ENCODE results near the gene NELL1.

NELL1 gene

GRCh38 chr11:21374376-21374775 is 705.0 kb downstream of the NELL1 start:
- DNase-seq, result no peak

DNA sequence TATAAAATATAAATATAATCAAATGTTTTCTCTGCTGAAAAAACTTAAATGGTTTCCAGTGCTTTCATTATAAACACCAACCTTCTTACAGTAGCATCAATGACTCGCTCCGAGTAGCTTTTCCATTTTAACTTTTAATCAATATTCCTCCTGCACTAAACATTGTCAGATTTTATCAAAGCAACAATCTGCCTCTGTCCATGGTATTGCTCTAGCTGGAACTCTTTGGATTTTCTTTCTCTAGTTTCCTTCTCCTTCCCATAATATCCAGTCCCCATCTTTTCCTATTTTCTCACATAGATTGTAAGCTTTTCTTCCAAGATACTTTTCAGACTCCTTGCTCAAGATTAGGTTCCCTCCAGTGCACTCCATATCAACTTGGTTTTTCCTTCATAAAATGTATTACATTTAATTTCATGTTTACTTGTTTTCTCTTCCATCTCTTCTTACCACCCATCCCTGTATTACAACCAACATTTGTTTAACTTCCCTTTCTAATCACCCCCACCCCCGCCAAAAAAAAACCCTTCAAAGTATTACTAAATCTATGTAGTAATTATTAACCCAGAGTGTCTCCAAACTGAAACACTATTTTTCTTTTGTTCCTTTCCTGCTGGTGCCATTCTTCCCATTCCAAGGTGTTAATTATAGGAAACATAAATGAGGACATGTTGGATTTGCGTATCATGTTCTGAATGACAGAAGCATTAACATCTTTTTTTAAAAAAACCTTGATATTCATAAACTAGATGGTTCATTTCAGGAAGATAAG is 716.5 kb downstream of the NELL1 start:
- no peak for DNase-seq

- DNase-seq, result no peak
These were observed 721.0 kb downstream of the NELL1 start for GRCh38 chr11:21390430-21390829.

- DNase-seq, result no peak
These were observed 727.1 kb downstream of the NELL1 start for GRCh38 chr11:21396342-21397008.

DNA sequence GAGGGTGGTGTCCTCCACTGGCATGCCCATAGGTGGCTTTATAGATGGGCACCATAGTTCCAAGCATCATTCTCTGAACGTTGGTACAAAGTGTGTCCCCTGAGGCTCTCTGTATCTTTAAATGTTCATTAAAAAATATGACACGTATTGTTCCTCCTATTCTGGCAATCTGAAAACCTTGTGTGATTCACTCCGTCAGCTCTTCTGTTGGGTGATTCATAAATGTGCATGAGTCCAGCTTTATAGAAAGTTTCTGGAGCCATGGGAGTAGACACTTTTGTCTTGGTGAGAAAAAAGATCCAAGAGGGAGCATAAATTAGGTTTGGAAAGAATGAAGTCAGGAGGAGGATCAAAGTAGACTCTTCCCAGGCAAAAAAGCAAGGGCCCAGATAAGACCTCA is 728.8 kb downstream of the NELL1 start:
- DNase-seq, result no peak

DNA sequence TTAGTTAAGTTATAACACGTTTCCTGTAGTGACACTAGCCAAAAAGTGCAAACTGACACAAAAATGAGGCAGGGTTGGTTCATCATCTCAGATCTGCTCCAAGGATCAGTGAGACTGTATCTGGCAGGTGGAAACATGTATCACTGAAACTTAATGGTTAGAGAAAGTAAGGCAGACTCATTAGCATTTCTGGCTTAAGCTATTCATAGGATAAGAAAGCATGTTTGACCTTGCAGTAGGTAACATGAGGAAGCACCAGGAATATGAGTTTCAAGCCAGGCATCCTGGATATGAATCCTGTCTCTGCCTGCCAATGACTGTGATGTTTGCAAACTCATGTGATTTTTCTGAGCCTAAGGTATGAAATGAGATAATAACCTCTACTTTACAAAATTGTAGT is 732.1 kb downstream of the NELL1 start:
- DNase-seq, result no peak

DNA sequence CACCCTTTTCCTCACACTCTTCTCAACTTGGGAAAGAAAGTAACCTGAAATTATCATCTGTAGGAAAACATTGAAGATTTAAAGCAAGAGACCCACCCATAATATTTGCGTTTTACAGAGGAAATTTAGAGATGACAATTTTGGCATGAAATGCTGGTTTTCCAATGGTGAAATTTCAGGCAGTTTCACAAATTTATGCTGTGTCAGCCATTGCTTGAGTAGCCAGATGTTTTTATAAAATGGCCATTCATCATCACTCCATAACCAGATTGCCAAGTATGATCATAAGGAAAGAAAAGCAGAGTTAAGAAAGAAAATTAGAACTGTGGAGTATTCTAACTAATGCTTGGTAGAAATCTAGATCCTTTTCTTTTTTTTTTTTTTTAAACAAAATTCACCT is 732.9 kb downstream of the NELL1 start:
- DNase-seq, result no peak

GRCh38 chr11:21403069-21403468 is 733.7 kb downstream of the NELL1 start:
- no peak for DNase-seq

DNA sequence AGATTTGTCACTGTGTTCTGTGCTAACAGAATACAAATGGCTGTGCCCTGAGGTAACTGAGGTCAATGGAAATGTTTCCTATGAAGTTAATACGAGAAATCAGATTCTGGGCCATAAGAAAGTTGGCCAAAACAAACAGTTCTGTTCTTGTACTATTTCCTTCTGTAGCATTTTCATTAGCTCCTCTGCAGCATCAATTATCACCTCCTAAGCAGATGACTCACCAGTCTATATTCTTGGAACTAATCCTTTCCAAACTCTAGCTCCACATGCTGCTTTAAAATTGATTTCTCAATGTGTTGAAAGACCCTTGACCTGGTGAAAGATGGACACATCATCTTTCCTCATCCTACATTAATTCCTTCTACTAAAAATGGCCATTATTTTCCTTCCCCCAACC is 736.0 kb downstream of the NELL1 start:
- DNase-seq, result no peak

DNA sequence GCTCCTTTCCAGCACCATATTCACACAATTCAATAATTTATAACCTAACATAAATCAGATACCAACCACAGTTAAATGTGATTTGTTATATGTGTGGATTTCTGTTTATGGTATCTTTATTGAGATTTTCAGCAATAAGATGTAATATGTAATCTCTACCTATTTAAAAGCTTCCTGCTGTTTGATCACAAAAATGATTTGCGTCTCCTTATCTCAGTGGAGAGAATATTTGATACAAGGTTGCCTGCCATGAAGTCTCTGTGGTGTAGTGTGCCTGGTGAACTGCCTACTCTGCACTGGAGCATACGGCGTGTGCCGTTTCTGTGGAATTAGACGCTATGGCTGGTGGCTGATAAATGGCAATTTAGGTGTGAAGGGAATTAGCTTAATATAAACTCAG is 741.1 kb downstream of the NELL1 start:
- no peak for DNase-seq

DNA sequence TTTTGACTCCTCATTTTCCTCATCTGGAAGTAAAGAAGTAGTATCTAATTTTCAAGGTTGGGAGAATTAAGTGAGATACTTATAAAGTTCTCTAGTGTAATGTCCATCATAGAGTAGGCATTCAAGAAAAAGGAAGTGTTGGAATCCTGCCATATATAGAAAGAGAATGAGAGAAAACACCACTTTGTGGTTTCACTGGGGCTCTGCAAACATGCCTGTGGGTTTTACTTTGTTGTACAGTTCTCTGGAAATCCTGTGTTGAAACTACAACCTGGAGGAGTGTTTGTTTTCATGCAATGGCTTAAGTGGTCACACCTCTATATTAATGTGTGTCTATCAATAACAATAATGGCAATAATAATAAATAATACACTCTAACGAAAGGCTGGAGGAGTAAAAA is 741.7 kb downstream of the NELL1 start:
- no peak for DNase-seq

- no peak for DNase-seq
These were observed 742.2 kb downstream of the NELL1 start for GRCh38 chr11:21411597-21411996.

DNA sequence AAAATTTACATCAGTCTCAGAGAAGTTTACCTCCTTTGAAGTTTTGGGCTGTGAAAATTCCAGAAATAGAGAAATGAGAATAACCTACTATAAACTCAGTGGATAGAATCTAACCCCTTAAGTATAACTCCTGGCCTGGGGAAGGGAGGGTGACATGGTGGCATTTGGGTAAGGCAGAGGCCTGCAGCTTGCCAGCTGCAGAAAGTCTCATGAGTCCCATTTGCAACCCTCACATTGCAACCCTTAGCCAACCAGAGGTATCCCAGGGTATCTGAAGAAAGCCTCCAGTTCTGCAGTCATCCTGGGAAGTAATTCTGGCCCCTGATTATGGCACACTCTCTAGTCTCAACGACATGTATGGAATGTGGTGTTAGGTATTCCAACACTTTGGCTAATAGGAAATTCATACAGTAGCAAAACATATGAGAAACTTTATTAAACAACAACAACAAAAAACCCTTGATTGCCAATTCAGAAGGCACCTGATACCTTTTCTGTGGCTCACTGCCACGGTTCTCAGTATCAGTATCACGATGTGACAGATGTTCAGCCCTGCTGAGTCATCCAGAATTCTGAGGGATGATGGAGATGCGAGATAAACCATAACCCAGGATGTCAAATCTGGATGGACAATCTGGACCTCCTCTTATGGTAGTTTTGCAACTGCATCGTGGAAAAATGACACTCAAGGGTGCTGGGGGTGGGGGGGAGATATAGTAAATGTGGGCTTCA is 743.4 kb downstream of the NELL1 start:
- no peak for DNase-seq

DNA sequence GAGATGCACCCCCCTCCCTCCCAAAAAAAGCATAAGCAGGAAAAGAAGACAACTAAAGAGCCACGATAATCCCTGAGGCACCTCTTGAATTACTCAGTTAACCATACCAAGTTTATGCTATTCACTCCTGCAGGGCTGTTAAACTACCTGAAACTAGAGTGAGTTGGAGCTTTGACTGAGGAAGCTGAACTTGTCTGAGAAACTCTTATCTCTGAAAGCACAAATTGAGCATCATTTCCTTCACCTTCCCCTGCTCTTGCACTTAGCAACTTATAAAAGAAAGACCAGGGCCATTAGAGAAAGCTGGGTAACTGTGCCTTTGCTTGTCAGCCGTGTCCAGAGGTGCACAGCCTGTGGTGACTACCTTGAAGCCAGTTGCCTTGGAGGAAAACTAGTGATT is 745.6 kb downstream of the NELL1 start:
- no peak for DNase-seq

DNA sequence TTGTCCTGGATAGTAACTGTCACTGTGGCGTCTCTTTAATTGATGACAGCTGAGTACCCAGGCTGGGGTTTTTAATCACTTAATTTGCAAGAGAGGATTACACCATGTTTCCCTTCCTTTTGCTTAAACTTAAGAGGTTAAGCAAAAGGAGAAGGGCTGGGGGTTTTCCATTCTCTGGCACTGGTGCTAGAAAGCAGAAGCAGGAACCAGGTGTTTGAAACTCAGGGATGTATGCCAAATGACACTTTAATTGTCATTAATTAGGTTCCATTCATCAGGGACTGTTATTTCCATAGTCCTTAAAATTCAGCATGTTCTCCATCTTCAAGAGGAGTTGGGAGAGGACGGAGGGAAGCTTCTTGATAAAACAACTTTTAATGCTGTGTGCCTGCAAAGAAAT is 746.2 kb downstream of the NELL1 start:
- DNase-seq, result no peak

DNA sequence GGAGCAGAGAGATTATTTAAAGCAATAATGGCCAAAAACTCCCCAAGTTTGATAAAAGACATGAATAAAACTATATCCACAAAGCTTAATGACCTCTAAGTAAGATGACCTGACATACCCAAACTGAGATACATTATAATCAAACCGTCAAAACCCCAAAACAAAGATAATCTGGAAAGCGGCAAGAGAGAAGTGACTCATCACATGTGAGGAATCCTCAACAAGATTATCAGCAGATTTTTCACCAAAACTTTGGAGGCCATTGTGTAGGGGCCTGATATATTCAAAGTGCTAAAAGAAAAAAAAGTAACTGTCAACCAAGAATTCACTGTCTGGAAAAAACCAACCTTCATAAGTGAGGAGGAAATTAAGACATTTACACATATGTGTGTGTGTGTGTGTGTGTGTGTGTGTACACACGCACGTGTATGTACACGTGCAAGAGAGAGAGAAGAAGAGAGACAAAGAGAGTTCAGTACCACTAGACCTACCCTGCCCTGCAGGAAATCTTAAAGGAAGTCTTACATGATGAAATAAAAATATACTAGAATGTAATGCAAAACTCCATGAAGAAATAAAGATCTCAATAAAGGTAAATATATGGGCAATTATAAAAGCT is 752.4 kb downstream of the NELL1 start:
- no peak for DNase-seq

- no peak for DNase-seq
These were observed 757.5 kb downstream of the NELL1 start for GRCh38 chr11:21426931-21427330.

- no peak for DNase-seq
These were observed 758.3 kb downstream of the NELL1 start for GRCh38 chr11:21427726-21428125.

DNA sequence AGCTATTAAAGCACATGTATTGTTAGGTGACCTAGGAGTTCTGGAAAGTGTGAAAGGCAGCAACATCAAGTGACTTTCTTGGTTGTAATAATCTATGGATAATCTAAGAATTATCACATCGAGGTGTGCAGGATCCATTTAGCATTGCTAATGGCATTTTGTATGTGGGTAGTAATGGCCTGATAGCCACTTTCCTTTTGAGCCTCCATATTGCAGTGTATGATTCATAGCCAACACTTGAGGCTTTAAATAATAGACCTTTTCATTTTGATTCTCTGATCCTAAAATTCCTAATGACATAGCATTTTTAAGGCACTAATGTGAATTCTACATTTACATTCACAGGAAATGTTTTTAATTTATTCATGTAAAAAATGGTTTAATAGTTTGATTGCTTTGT is 759.4 kb downstream of the NELL1 start:
- DNase-seq, result no peak

DNA sequence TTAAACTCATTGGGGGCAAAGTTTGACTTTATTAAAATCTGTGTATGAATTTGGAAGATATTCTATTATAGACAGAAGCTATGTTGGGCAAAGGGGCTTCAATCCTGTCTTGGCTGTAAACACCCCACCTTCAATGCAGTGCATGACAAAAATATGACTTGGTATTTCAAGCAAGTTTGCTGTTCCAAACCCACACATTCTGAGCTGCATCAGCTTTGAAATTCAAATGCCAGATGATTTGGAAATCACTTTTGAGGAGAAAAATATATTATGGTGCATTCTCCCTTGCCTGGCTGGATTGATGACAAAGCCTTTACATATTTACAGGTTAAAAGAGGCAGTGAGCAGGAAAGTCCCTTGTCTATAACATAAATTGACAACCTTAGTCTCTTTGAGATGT is 760.0 kb downstream of the NELL1 start:
- no peak for DNase-seq

- DNase-seq, result no peak
These were observed 761.2 kb downstream of the NELL1 start for GRCh38 chr11:21430537-21430936.

GRCh38 chr11:21446939-21447590 is 777.7 kb downstream of the NELL1 start:
- no peak for DNase-seq

- DNase-seq, result no peak
These were observed 778.5 kb downstream of the NELL1 start for GRCh38 chr11:21447871-21448270.
